ENCODE measurements around the gene ADGRG6.

- TF ChIP-seq CTCF (IDR thresholded peaks at IDR 0.05) (no peak), POLR2A (IDR thresholded peaks at IDR 0.05) (no peak)
Observed at GRCh38 chr6:142324111-142324510, 22.3 kb downstream of the ADGRG6 start.
